ENCODE measurements around the gene TNIP3.
"Not testable (repeated sequence)": the region's sequence is repeated elsewhere in the genome, so short reads cannot be mapped to it uniquely, and the experiment has no call there.

Gene TNIP3

GRCh38 chr4:121164291-121164690 is at the start of gene TNIP3:
TNIP3 (minus strand) TSS chr4:121164321; CDS start chr4:121164125, 196 bp downstream.
- in situ Hi-C loops (cut with HindIII; ENCODE audit: low sequenced_read_pairs) = no loop called here

GRCh38 chr4:121212806-121213205 is 48.7 kb upstream of the TNIP3 start:
- in situ Hi-C loops (cut with HindIII; ENCODE audit: low sequenced_read_pairs) = no loop called here

GRCh38 chr4:121209171-121209570 is 45.0 kb upstream of the TNIP3 start:
- in situ Hi-C loops (cut with HindIII; ENCODE audit: low sequenced_read_pairs) = no loop called here

- in situ Hi-C loops (cut with HindIII; ENCODE audit: low sequenced_read_pairs) = no loop called here
Measured at GRCh38 chr4:121208244-121209007, 44.3 kb upstream of the TNIP3 start.

GRCh38 chr4:121205777-121206176 is 41.7 kb upstream of the TNIP3 start:
- in situ Hi-C loops (cut with HindIII; ENCODE audit: low sequenced_read_pairs) = not testable (repeated sequence)

GRCh38 chr4:121200795-121201472 is 36.8 kb upstream of the TNIP3 start:
- in situ Hi-C loops (cut with HindIII; ENCODE audit: low sequenced_read_pairs) = no loop called here

- in situ Hi-C loops (cut with HindIII; ENCODE audit: low sequenced_read_pairs) = loop anchor here (5.0 kb wide), 1 partner anchor 32 kb away; no protein-coding TSS in a partner anchor
Measured at GRCh38 chr4:121199742-121200561, 35.8 kb upstream of the TNIP3 start.

- in situ Hi-C loops (cut with HindIII; ENCODE audit: low sequenced_read_pairs) = loop anchor here (5.0 kb wide), 1 partner anchor 34 kb away; no protein-coding TSS in a partner anchor
Measured at GRCh38 chr4:121198251-121198650, 34.1 kb upstream of the TNIP3 start.

GRCh38 chr4:121195649-121196048 is 31.5 kb upstream of the TNIP3 start:
- in situ Hi-C loops (cut with HindIII; ENCODE audit: low sequenced_read_pairs) = loop anchor here (5.0 kb wide), 1 partner anchor 37 kb away; no protein-coding TSS in a partner anchor

GRCh38 chr4:121192480-121192879 is 28.4 kb upstream of the TNIP3 start:
- in situ Hi-C loops (cut with HindIII; ENCODE audit: low sequenced_read_pairs) = no loop called here

- in situ Hi-C loops (cut with HindIII; ENCODE audit: low sequenced_read_pairs) = no loop called here
Measured at GRCh38 chr4:121192013-121192412, 27.9 kb upstream of the TNIP3 start.

GRCh38 chr4:121191361-121191760 is 27.2 kb upstream of the TNIP3 start:
- in situ Hi-C loops (cut with HindIII; ENCODE audit: low sequenced_read_pairs) = no loop called here

GRCh38 chr4:121190389-121190788 is 26.3 kb upstream of the TNIP3 start:
- in situ Hi-C loops (cut with HindIII; ENCODE audit: low sequenced_read_pairs) = no loop called here

GRCh38 chr4:121189326-121190215 is 25.4 kb upstream of the TNIP3 start:
- in situ Hi-C loops (cut with HindIII; ENCODE audit: low sequenced_read_pairs) = no loop called here

- in situ Hi-C loops (cut with HindIII; ENCODE audit: low sequenced_read_pairs) = no loop called here
Measured at GRCh38 chr4:121187206-121187605, 23.1 kb upstream of the TNIP3 start.

- in situ Hi-C loops (cut with HindIII; ENCODE audit: low sequenced_read_pairs) = no loop called here
Measured at GRCh38 chr4:121185960-121186359, 21.8 kb upstream of the TNIP3 start.

- in situ Hi-C loops (cut with HindIII; ENCODE audit: low sequenced_read_pairs) = no loop called here
Measured at GRCh38 chr4:121183989-121184388, 19.9 kb upstream of the TNIP3 start.

- in situ Hi-C loops (cut with HindIII; ENCODE audit: low sequenced_read_pairs) = no loop called here
Measured at GRCh38 chr4:121183361-121183760, 19.2 kb upstream of the TNIP3 start.

- in situ Hi-C loops (cut with HindIII; ENCODE audit: low sequenced_read_pairs) = no loop called here
Measured at GRCh38 chr4:121182296-121182695, 18.2 kb upstream of the TNIP3 start.

- in situ Hi-C loops (cut with HindIII; ENCODE audit: low sequenced_read_pairs) = no loop called here
Measured at GRCh38 chr4:121181493-121181892, 17.4 kb upstream of the TNIP3 start.
